HG03045 (cell line): ENCODE measurements around the gene KCTD5.
"Not testable (repeated sequence)": the region's sequence is repeated elsewhere in the genome, so short reads cannot be mapped to it uniquely, and the experiment has no call there.

Experiments
- ATAC-seq: cut with Tn5 transposase; IDR thresholded peaks from one replicate; pipeline ENCODE4 v1.9.1; 2021; ENCODE audit warnings: mild to moderate bottlenecking, moderate library complexity; ENCODE audit not compliant: unreplicated experiment

KCTD5 gene

GRCh38 chr16:2671741-2672140 lies 10.6 kb upstream of the KCTD5 start:
- no peak for ATAC-seq

GRCh38 chr16:2673066-2673999 lies 9.0 kb upstream of the KCTD5 start:
- peak; percentile 94 for ATAC-seq

- ATAC-seq = no peak
These were observed 7.3 kb upstream of the KCTD5 start for GRCh38 chr16:2675021-2675420.

- ATAC-seq = no peak
These were observed 6.6 kb upstream of the KCTD5 start for GRCh38 chr16:2675714-2676113.

- ATAC-seq = not testable (repeated sequence)
These were observed 5.4 kb upstream of the KCTD5 start for GRCh38 chr16:2676937-2677336.

- not testable (repeated sequence) for ATAC-seq
These were observed 3.9 kb upstream of the KCTD5 start for GRCh38 chr16:2678206-2678965.

- not testable (repeated sequence) for ATAC-seq
These were observed 2.4 kb upstream of the KCTD5 start for GRCh38 chr16:2679902-2680301.

GRCh38 chr16:2680360-2680759 lies 2.0 kb upstream of the KCTD5 start:
- ATAC-seq = not testable (repeated sequence)

GRCh38 chr16:2683041-2683440 lies 718 bp downstream of the KCTD5 start:
- not testable (repeated sequence) for ATAC-seq

GRCh38 chr16:2686075-2686474 lies 3.8 kb downstream of the KCTD5 start:
- not testable (repeated sequence) for ATAC-seq

GRCh38 chr16:2686912-2687507 lies 4.7 kb downstream of the KCTD5 start:
- no peak for ATAC-seq

GRCh38 chr16:2687531-2688308 lies 5.4 kb downstream of the KCTD5 start:
- ATAC-seq = no peak

- ATAC-seq = not testable (repeated sequence)
These were observed 7.1 kb downstream of the KCTD5 start for GRCh38 chr16:2689422-2689821.

- ATAC-seq = no peak
These were observed 7.9 kb downstream of the KCTD5 start for GRCh38 chr16:2689968-2690801.

- ATAC-seq = no peak
These were observed 8.5 kb downstream of the KCTD5 start for GRCh38 chr16:2690852-2691251.

- no peak for ATAC-seq
These were observed 9.3 kb downstream of the KCTD5 start for GRCh38 chr16:2691491-2692248.

GRCh38 chr16:2692251-2692947 lies 10.1 kb downstream of the KCTD5 start:
- no peak for ATAC-seq

GRCh38 chr16:2692948-2693651 lies 10.8 kb downstream of the KCTD5 start:
- ATAC-seq = no peak
